NT2/D1 (cell line): ENCODE measurements around the gene ALDH9A1.

Experiments
- SUZ12 ChIP-seq: IDR thresholded peaks from 2 replicates; pipeline ENCODE4 v1.6.1; 2011; ENCODE audit not compliant: insufficient read length, insufficient read depth; ENCODE audit errors: extremely low read depth
- YY1 ChIP-seq: IDR thresholded peaks from 2 replicates; pipeline ENCODE4 v1.6.1; 2011; ENCODE audit not compliant: insufficient read length, insufficient read depth
- ZNF274 ChIP-seq: IDR thresholded peaks from 2 replicates; pipeline ENCODE4 v1.6.1; 2011; ENCODE audit warnings: mild to moderate bottlenecking, low read depth, low read length

- TF ChIP-seq ZNF274 (no peak), SUZ12 (no peak), YY1 (no peak)
These were observed 38.8 kb upstream of the ALDH9A1 start for GRCh38 chr1:165737196-165737595.
